ENCODE results near the gene LITAF.
"Not testable (repeated sequence)": the region's sequence is repeated elsewhere in the genome, so short reads cannot be mapped to it uniquely, and the experiment has no call there.

- not testable (repeated sequence) for TF ChIP-seq CTCF, POLR2A (IDR thresholded peaks at IDR 0.05)
These were observed 73.4 kb downstream of the LITAF start for GRCh38 chr16:11513366-11513765.

Data from adrenal gland (tissue), 5 donors.